Measurements from ENCODE around the gene TNP1. TPM values are rescaled to one million over a fixed set of nuclear protein-coding genes. Genes with fewer than 3 reads are reported as not detected.

Gene TNP1
- total RNA-seq, 2 donors from 2014 or later = not detected

- no peak overlapping the region for H3K27ac ChIP-seq
- no peak for TF ChIP-seq CTCF (IDR thresholded peaks at IDR 0.05)
- peaks cover 0 to 10% of the 10 kb centered on the region in 2 donors for H3K4me1 ChIP-seq
These were observed 29.2 kb upstream of the TNP1 start for GRCh38 chr2:216888887-216889622.

GRCh38 chr2:216888081-216888480 is 28.2 kb upstream of the TNP1 start:
- Histone ChIP-seq H3K27me3 (no peaks in the 10 kb centered on the region), H3K27ac (no peak overlapping the region), H3K9me3 (no peaks in the 10 kb centered on the region), H3K4me3 (no peak overlapping the region), H3K36me3 (no peaks in the 10 kb centered on the region), H3K4me1 (peaks cover 0 to 15% of the 10 kb centered on the region in 2 donors)
- TF ChIP-seq CTCF (IDR thresholded peaks at IDR 0.05) = no peak
- DNase-seq (ENCODE audit: low spot score) = no peak

More at GRCh38 chr2:216888887-216889622, 29.2 kb upstream of the TNP1 start:
- H3K9me3 ChIP-seq = no peaks in the 10 kb centered on the region
- no peaks in the 10 kb centered on the region for H3K36me3 ChIP-seq
- no peak for DNase-seq (ENCODE audit: low spot score)
- no peak overlapping the region for H3K4me3 ChIP-seq
- no peaks in the 10 kb centered on the region for H3K27me3 ChIP-seq

- H3K27ac ChIP-seq = no peak overlapping the region
- H3K4me3 ChIP-seq = no peak overlapping the region
- no peaks in the 10 kb centered on the region for H3K27me3 ChIP-seq
- TF ChIP-seq CTCF (IDR thresholded peaks at IDR 0.05) = no peak
- H3K36me3 ChIP-seq = no peaks in the 10 kb centered on the region
- H3K9me3 ChIP-seq = no peaks in the 10 kb centered on the region
- DNase-seq (ENCODE audit: low spot score) = no peak
- peaks cover 0 to 15% of the 10 kb centered on the region in 2 donors for H3K4me1 ChIP-seq
These were observed 27.3 kb upstream of the TNP1 start for GRCh38 chr2:216887138-216887537.

GRCh38 chr2:216885117-216885553 is 25.3 kb upstream of the TNP1 start:
- no peak for DNase-seq (ENCODE audit: low spot score)
- no peaks in the 10 kb centered on the region for H3K9me3 ChIP-seq
- H3K4me3 ChIP-seq = no peak overlapping the region
- H3K27me3 ChIP-seq = no peaks in the 10 kb centered on the region
- H3K27ac ChIP-seq = no peak overlapping the region
- TF ChIP-seq CTCF (IDR thresholded peaks at IDR 0.05) = no peak
- peaks cover 0 to 15% of the 10 kb centered on the region in 2 donors for H3K4me1 ChIP-seq
- H3K36me3 ChIP-seq = no peaks in the 10 kb centered on the region

- Histone ChIP-seq H3K9me3 (no peaks in the 10 kb centered on the region), H3K36me3 (no peaks in the 10 kb centered on the region), H3K4me3 (no peak overlapping the region), H3K27me3 (no peaks in the 10 kb centered on the region), H3K4me1 (peaks cover 0 to 15% of the 10 kb centered on the region in 2 donors), H3K27ac (no peak overlapping the region)
- no peak for TF ChIP-seq CTCF (IDR thresholded peaks at IDR 0.05)
- DNase-seq (ENCODE audit: low spot score) = no peak
These were observed 24.5 kb upstream of the TNP1 start for GRCh38 chr2:216884347-216884746.

- Histone ChIP-seq H3K27me3 (no peaks in the 10 kb centered on the region), H3K9me3 (no peaks in the 10 kb centered on the region), H3K27ac (no peak overlapping the region), H3K4me3 (no peak overlapping the region), H3K36me3 (no peaks in the 10 kb centered on the region), H3K4me1 (peaks cover 0 to 15% of the 10 kb centered on the region in 2 donors)
- no peak for DNase-seq (ENCODE audit: low spot score)
- TF ChIP-seq CTCF (IDR thresholded peaks at IDR 0.05) = no peak
These were observed 23.0 kb upstream of the TNP1 start for GRCh38 chr2:216882876-216883275.
